MM.1S (cell line): Measurements from ENCODE around the gene CPT1A.

Experiments
- DNase-seq: peaks from one replicate; pipeline ENCODE4 v3.0.0-alpha.2; 2015
- H2AFZ ChIP-seq: fragments of 300-600 bp; sonication (generic); 2 replicates; pipeline ENCODE4 v1.6.0; 2016; ENCODE audit warnings: antibody characterized with exemption, low read length
- H3F3A ChIP-seq: fragments of 300-600 bp; sonication (generic); 2 replicates; pipeline ENCODE4 v1.6.1; 2016; ENCODE audit warnings: mild to moderate bottlenecking, antibody characterized with exemption, low read length, moderate library complexity, mixed read lengths; ENCODE audit not compliant: insufficient read depth
- H3K27ac ChIP-seq: fragments of 300-600 bp; sonication (generic); 2 replicates; pipeline ENCODE4 v1.5.1; 2016; ENCODE audit warnings: mild to moderate bottlenecking, low read length
- H3K27me3 ChIP-seq: fragments of 300-600 bp; sonication (generic); replicated peaks from 2 replicates; pipeline ENCODE4 v1.6.0; 2016; ENCODE audit warnings: low read length; ENCODE audit not compliant: insufficient read depth
- H3K36me3 ChIP-seq: fragments of 300-600 bp; sonication (generic); replicated peaks from 2 replicates; pipeline ENCODE4 v1.6.1; 2016; ENCODE audit warnings: mild to moderate bottlenecking, low read length, mixed read lengths; ENCODE audit not compliant: insufficient read depth
- H3K4me1 ChIP-seq: fragments of 300-600 bp; sonication (generic); 2 replicates; pipeline ENCODE4 v1.6.1; 2016; ENCODE audit warnings: low read length, mixed read lengths
- H3K4me2 ChIP-seq: fragments of 300-600 bp; sonication (generic); 2 replicates; pipeline ENCODE4 v1.6.0; 2016; ENCODE audit warnings: low read depth, low read length
- H3K4me3 ChIP-seq: fragments of 300-600 bp; sonication (generic); 2 replicates; pipeline ENCODE4 v1.5.1; 2016; ENCODE audit warnings: low read length, mixed read lengths
- H3K79me2 ChIP-seq: fragments of 300-600 bp; sonication (generic); 2 replicates; pipeline ENCODE4 v1.6.1; 2016; ENCODE audit warnings: mixed run types, low read length, mixed read lengths
- H3K9ac ChIP-seq: fragments of 300-600 bp; sonication (generic); 2 replicates; pipeline ENCODE4 v1.6.1; 2016; ENCODE audit warnings: low read length, mixed read lengths
- H3K9me2 ChIP-seq: fragments of 300-600 bp; sonication (generic); replicated peaks from 2 replicates; pipeline ENCODE4 v1.6.1; 2016; ENCODE audit warnings: mild to moderate bottlenecking, low read length, mixed read lengths; ENCODE audit not compliant: insufficient read depth
- H3K9me3 ChIP-seq: fragments of 300-600 bp; sonication (generic); replicated peaks from 2 replicates; pipeline ENCODE4 v1.6.1; 2016; ENCODE audit warnings: mild to moderate bottlenecking, low read length, mixed read lengths; ENCODE audit not compliant: insufficient read depth
- H4K20me1 ChIP-seq: fragments of 300-600 bp; sonication (generic); 2 replicates; pipeline ENCODE4 v1.6.1; 2016; ENCODE audit warnings: mild to moderate bottlenecking, low read length, moderate library complexity, mixed read lengths; ENCODE audit not compliant: insufficient read depth
- CTCF ChIP-seq: fragments of 300-600 bp; sonication (generic); IDR thresholded peaks from 2 replicates; pipeline ENCODE4 v1.5.1; 2016; ENCODE audit warnings: antibody characterized with exemption, low read length, mixed read lengths
- EZH2 ChIP-seq: fragments of 300-600 bp; sonication (generic); optimal IDR thresholded peaks from 2 replicates; pipeline ENCODE3; 2017; ENCODE audit warnings: low read depth, mild to moderate bottlenecking, antibody characterized with exemption, low read length, mixed read lengths
- EZH2phosphoT487 ChIP-seq: fragments of 300-600 bp; sonication (generic); IDR thresholded peaks from 2 replicates; pipeline ENCODE4 v1.6.1; 2018; ENCODE audit warnings: antibody characterized with exemption, low read length

The CPT1A gene

GRCh38 chr11:68809506-68809905, 32.2 kb downstream of the CPT1A start:
- Histone ChIP-seq H2AFZ (no peak overlapping the region), H3K79me2 (no peaks in the 10 kb centered on the region; the same call in 1 of the 2 replicates), H3F3A (no peaks in the 10 kb centered on the region), H3K9me3 (no peaks in the 10 kb centered on the region), H3K27me3 (no peaks in the 10 kb centered on the region), H3K4me2 (no peak overlapping the region), H3K4me3 (no peak overlapping the region), H3K4me1 (no peaks in the 10 kb centered on the region), H3K27ac (no peak overlapping the region), H4K20me1 (no peaks in the 10 kb centered on the region), H3K36me3 (no peaks in the 10 kb centered on the region), H3K9ac (no peak overlapping the region), H3K9me2 (no peaks in the 10 kb centered on the region)
- no peak for DNase-seq
- no peak for TF ChIP-seq EZH2
- no peak for TF ChIP-seq EZH2phosphoT487
- no peak for TF ChIP-seq CTCF

GRCh38 chr11:68808787-68809186, 32.9 kb downstream of the CPT1A start:
- Histone ChIP-seq H3K4me1 (no peaks in the 10 kb centered on the region), H3K36me3 (no peaks in the 10 kb centered on the region), H3K9ac (no peak overlapping the region), H3K9me2 (no peaks in the 10 kb centered on the region), H2AFZ (no peak overlapping the region), H3K27ac (no peak overlapping the region), H3K4me2 (no peak overlapping the region), H3K4me3 (no peak overlapping the region), H4K20me1 (no peaks in the 10 kb centered on the region), H3K9me3 (no peaks in the 10 kb centered on the region), H3K79me2 (no peaks in the 10 kb centered on the region; the same call in 1 of the 2 replicates), H3K27me3 (no peaks in the 10 kb centered on the region), H3F3A (no peaks in the 10 kb centered on the region)
- TF ChIP-seq EZH2 (no peak), EZH2phosphoT487 (no peak), CTCF (no peak)
- DNase-seq: no peak

GRCh38 chr11:68806931-68807844, 34.5 kb downstream of the CPT1A start:
- no peaks in the 10 kb centered on the region for H3K36me3 ChIP-seq
- H3F3A ChIP-seq: no peaks in the 10 kb centered on the region
- H3K9me3 ChIP-seq: no peaks in the 10 kb centered on the region
- no peaks in the 10 kb centered on the region for H3K27me3 ChIP-seq
- H3K4me3 ChIP-seq: no peak overlapping the region
- H4K20me1 ChIP-seq: no peaks in the 10 kb centered on the region
- no peak for DNase-seq
- H2AFZ ChIP-seq: no peak overlapping the region
- H3K27ac ChIP-seq: no peak overlapping the region
- no peak overlapping the region for H3K4me2 ChIP-seq
- TF ChIP-seq EZH2: no peak
- no peak for TF ChIP-seq CTCF
- TF ChIP-seq EZH2phosphoT487: no peak
- no peak overlapping the region for H3K9ac ChIP-seq
- H3K79me2 ChIP-seq: no peaks in the 10 kb centered on the region; the same call in 1 of the 2 replicates
- no peaks in the 10 kb centered on the region for H3K9me2 ChIP-seq
- H3K4me1 ChIP-seq: no peaks in the 10 kb centered on the region
